OCI-M1 (cell line): Measurements from ENCODE around the gene SERPINA9.
"Not testable (repeated sequence)": the region's sequence is repeated elsewhere in the genome, so short reads cannot be mapped to it uniquely, and the experiment has no call there.

Experiments used
- DNase-seq: peaks from one replicate; lab custom pipeline; 2025; lab: John Stamatoyannopoulos, UW

The SERPINA9 gene, protein sequence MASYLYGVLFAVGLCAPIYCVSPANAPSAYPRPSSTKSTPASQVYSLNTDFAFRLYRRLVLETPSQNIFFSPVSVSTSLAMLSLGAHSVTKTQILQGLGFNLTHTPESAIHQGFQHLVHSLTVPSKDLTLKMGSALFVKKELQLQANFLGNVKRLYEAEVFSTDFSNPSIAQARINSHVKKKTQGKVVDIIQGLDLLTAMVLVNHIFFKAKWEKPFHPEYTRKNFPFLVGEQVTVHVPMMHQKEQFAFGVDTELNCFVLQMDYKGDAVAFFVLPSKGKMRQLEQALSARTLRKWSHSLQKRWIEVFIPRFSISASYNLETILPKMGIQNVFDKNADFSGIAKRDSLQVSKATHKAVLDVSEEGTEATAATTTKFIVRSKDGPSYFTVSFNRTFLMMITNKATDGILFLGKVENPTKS

DNA sequence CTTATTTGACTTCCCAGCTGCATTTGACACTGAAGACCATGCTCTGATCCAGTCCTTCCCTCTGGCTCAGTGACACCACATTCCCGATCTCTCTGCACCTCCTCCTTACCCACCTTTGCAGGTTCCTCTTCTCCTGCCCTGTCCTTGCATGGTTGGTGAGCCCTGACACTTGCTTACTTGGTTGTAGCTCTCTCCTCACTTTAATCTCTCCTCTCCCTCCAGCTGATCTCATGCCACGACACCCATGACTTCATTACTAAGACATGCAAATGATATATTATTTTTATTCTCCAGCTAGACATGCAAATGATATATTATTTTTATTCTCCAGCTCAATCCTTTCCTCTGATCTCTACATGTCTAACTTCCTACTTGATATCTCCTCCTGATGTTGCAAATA is at the start of gene SERPINA9:
Gene SERPINA9 (minus strand): TSS at position 175 of the 400 bp plus-strand sequence. CDS start 6,357 bp downstream, outside the sequence.
- DNase-seq: no peak

DNA sequence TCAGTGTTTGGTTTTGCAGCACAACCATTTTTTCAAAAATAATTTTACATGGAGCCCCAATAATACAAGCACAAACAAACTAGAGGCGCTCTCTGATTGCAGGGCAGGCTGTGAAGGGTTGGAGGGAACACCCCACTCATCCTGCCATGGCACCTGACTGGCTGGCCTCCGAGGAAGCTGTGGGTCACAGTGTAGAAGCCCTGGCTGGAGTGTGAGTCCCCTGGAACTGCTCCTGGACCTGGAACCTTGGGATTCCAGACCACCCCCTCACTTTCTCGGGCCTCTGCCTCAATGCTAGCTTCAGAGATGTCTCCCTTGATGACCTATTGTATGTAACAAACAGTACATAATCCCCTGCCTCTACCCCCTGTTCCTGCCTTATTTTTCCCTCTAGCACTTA is 48.1 kb upstream of the SERPINA9 start:
- no peak for DNase-seq

DNA sequence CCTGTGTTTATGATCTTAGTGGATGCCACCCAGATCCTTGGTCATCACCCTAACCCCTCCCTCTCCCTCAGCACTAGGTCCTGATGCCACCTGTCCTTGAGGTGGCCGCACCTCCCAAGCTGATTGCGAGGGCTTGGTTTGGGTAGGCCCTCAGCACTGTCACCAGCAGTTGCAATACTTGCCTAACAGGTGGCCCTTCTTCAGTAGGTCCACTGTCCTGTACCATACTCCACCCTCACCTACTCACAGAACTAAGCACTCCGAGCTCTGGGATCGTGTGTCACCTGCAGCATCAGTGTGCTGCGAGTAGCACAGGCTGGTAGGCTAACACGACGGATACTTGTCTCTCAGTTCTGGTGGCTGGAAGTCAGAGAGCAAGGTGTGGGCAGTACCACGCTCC is 47.3 kb upstream of the SERPINA9 start:
- DNase-seq: no peak

DNA sequence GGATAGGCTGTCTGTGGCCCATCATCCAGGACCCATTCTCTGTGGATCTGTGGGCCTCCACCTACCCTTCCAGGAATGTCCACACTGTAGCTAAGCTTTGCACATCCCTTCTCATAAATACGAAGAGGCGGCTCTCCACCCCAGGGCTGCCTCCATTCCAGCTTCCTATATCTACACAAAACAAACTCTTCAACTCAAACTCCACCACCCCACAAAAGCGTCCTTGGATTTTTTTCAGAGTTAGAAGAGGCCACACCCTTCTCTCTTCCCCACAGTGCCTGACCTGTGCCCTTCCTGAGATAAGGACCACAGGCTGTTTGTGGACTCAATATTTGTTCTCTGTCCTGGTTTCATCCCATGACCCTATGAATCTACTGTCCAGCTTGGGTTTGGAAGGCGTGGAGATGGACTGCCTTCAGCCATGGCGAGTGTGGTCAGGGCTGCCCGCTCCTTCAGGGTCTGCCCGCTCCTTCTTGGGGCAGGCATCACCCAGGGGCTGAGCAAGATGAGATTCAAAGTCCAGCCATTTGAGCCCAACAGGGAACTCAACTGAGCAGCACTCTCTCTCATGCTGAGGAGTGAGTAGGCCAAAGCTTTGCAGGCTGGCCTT is 46.2 kb upstream of the SERPINA9 start:
- DNase-seq: no peak

DNA sequence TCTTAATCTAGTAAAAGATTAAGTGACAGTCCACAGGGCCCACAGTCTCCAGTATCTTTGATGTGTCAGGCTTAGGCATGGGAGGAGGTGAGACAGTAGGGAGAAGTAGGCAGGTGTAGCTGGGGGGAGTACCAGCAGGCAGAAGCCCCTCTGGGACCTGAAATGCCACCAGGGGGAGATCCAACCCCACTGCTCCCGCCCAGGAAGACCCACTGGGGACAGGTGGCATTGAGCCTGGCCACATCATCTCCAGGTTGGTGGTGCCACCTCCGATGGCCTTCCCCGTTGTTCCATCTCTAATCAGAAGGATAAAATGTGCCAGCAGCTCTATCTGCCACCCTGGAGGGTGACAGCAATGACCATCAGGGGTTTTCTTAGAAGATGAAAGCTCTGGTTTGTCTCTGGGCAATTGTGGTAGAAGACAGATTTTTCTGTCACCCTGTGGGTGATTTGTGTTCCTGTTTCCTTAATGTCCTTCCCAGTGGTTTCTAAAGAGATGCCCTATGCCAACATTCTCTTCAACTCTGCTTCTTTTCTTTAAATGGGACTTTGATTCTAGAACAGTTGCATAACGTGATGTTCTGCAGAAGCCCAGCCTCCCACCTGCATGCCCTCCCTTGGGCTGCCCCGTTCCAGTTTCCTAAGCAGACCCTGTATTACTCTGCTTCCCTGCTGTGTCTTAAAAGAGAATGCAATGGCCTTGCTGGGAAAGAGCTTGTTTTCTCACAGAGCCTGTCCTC is 45.5 kb upstream of the SERPINA9 start:
- no peak for DNase-seq

DNA sequence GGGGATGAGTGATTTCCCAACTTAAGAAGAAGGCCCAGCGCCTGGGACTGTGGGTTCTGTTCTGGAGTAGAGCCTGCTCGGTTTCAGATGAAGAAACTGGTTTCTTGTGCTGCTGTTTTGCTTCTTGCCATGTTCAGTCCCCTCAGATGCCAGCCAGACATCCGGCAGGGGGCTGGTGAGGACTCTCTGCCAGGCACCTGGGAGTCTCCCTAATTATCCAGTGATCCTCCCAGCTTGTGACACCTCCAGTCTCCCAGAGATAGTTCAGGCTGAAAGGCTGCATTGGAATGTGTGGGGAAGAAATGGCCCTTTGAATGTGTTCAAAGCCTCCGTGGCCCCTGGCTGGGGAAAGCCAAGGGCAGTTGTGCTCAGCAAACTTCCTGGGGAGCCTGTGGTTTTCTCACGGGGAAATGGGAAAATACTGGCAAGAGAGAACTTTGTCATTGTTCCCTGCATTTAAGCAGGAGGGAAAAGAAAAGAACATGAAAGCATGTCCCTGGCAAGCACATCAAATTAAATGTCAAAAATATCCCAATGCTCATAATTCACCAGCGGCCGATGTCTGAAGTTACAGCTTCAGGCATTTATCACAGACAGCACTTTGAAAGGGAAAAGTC is 41.8 kb upstream of the SERPINA9 start:
- no peak for DNase-seq

DNA sequence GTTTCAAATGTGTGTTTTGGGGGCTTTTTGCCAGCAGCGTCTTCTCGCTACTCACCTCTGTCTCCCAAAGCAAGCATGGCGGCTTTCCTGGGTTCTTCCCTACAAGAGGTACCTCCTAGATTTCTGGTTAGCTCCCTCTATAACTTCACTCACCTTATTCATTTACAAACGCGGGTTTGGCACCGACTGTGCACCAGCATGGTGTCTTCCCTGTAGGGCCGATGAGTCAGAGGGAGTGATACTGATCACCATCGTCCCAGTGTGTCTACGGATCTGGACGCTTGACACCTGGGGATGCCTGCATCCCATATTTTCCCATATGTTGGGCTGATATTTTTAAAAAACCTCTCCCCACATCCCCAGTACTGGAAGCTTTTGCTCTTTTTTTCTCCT is 41.2 kb upstream of the SERPINA9 start:
- no peak for DNase-seq

DNA sequence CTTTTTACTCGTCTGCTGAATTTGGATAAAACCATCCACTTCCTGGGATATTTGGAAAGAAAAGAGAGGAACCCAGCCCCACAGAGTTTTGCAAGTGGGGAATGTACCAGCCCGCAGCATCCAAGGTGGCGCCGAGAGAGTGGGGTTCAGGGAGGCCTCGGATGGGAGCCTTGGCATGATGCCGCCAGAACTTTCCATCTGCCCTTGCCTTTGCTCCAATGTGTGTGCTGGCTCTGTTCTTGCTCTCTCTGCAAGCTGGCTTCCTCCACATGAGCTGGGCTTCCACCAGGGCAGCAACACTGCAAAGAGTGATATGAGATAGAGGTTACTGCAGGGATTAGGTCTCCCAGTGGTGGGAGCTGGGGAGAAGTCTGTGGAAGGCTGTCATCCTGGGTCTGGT is 39.9 kb upstream of the SERPINA9 start:
- no peak for DNase-seq

DNA sequence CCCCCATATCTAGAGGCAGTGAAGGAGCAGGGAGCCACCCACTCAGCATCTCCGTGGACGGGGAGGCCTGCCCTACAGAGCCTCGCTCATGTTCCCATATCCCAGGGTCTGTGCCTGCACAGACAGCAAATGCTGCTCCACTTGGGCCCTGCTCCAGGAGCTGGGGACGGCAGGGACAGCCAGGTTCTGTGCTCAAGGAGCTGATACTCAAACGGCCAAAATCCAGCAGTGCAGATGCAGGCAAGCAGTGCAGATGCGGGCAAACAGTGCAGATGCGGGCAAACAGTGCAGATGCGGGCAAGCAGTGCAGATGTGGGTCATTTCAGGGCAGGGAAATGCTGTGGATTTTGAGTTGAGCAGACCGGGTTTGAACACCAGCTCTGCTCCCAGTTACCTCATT is 39.4 kb upstream of the SERPINA9 start:
- no peak for DNase-seq

DNA sequence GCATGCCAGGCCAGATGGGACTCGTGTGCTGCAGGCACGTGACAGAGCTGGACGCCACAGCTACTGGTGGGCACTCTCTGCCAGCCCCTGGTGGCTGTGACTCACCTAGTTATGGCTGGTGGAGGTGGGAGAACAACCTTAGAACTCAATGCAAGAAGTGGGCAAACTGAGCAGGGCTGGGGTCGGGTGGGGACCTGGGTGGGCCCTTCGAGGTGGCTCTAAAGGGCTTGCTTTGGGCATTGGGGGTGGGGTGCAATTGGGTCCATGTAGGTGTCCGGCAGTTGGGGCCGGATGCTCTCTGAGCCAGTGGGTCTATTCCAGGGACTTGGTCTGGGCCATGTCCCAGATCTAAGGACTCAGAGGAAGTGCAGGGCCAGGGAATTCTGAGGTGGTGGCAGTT is 38.4 kb upstream of the SERPINA9 start:
- DNase-seq: no peak

DNA sequence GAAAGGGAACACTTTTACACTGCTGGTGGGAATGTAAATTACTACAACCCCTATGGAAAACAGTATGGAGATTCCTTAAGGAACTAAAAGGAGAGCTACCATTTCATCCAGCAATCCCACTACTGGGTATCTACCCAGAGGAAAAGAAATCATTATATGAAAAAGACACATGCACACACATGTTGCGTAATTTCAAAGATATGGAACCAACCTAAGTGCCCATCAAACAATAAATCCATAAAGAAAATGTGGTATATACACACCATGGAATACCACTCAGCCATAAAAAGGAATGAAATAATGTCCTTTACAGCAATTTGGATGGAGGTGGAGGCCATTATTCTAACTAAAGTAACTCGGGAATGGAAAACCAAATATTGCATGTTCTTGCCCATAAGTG is 34.5 kb upstream of the SERPINA9 start:
- DNase-seq: not testable (repeated sequence)

DNA sequence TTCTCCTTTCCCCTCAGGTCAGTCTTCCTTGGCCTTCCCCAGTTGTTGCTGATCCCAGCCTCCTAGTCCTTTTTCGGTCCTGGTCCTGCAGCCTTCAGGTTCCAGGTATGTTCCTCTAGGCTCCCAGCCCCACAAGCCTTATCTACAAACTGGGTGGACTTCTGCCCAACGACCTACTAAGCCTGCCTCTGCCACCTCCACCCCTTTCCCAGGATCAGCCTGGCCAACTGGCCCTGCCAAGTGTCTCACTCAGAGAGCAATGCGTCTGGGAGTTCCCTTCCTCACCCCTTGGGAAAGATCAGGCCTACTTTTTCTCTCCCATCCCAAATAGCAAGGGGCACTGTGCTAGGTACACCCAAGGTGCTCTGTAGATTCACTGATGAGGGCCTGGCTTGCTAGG is 33.4 kb upstream of the SERPINA9 start, which contains the start of gene SERPINA12:
Gene SERPINA12 (minus strand): TSS at position 114 of the 400 bp plus-strand sequence. CDS start 11,072 bp downstream, outside the sequence.
- no peak for DNase-seq

DNA sequence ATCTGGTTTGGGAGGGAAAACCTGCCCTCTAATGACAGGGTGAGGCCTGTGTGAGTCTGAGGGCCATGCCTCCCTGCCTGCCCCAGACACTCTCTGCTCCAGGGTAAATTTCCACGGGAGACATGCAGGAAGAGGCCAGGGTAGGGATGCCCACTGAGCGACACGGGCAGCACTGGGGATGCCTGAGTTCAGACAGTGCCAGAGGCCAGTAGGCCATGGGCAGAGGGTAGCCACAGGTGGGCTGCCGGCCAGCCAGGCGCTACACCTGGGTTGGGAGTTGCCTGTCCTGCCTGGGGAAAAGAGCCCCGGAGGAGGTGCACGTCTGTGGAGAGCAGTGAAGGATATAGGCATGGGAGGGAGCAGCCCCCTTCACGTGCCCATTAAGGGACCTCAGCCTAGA is 29.6 kb upstream of the SERPINA9 start:
- no peak for DNase-seq

DNA sequence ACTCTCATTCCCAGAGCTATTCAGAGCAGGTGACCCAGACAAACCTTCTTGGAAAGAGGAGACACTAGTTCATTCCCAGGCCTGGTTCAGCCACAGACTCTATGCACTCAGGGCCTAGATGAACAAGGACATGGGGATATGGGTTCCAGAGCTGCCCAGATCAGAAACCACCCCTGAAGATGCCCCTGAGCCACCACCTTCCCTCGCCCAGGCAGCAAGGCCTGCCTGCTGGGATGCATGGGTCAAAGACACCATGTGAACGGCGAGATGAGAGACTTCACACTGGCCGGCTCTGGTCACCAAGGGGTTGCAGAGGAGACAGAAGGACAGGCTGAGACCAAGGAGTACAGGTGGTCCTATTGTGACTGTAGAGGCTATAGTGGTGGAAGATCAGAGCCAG is 29.2 kb upstream of the SERPINA9 start:
- no peak for DNase-seq

DNA sequence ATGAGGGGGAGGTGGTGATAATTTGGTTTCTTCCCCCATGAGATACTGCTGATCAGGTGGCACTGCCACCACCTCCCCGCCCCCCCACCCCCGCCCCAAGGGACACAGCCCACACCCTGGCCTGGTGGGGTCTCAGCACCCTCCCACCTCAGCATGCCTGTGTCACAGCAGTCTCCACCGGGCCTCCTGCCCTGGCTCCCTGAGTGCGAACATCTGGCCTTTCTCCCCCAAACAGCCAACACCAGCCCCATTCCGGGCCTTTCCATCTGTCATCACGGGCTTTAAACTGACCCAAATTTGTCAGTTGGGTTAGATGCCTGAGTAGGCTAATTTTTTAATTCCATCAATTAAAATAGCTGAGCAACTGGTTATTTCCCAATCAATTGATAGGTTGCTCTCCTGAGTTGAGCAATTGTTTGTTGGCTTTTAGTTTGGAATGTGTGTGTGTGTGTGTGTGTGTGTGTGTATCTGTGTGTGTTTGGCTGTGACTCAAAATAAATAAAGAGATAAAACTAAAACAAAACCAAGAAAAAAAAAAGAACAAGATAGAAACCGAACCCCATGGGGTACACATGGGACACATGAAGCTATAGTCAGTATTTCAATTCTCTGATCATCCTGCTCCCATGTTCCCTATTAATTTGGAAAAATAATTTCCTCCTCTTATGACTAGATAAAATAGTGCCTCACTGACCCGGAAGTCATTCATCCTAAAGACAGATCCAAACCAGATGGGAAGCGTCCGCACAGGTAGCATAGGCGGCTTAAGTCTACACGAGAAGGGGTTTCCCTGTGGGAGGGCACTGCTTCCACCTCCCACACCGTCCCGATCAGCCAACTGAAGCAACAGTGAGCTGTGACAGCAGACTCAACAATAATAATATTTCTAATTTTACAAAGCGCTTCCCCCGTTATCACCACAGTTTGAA is 25.9 kb upstream of the SERPINA9 start:
- DNase-seq: no peak

DNA sequence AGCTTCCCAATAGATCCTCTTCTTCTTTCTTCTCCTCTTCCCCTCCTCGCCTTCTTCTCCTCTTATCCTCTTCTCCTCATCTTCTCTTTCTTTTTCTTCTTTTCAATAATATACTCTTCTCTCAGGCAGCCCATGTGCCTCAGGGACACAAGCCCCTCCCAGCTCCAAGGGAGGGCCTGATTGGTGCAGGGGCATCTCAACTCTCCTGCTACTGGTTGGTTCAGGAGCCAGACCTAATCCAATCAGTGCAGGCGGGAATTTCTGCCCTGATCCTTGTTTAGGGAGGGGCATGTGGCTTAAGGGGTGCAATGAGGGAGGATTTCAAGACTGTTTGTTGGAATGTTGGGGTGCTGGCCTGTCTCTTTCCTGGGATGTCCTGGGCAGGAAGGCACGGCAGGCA is 24.3 kb upstream of the SERPINA9 start:
- DNase-seq: no peak

DNA sequence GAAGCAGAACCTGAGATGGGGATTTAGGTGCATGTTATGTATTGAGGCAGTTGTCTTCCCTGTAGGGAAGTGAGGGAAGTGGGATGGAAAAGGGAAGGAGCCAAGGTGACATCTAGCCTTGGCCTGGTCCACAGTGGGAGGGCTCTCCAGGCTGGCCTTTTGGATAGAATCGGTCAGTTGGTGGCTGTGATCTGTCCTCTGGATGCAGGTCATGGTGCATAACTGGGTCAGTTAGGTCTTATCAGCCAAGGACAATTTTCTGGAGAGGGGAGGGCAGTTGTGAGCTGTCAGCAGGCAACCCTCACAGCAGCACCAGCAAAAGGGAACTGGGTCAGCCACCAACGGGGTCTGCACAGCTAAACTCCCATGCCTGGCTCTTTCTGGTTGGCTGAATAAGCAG is 23.7 kb upstream of the SERPINA9 start:
- no peak for DNase-seq

DNA sequence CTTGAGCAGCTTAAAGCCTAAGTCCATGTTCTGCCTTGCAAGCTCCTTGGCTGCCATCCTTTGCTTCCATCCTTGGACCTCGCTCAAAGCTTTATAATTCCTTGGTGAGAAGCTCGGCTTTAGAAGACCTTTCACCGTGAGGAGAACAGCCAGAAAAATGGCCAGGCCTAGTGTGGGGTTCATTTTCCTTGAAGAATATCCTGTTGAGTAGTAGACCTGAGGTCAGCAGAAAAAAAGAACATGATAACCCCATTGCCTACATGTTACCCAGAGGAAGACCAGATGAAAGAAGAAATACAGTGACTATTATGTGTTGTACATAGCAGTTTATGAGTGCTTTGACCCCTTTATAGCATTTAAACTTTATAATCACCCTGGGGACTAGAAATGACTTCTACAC is 22.2 kb upstream of the SERPINA9 start:
- no peak for DNase-seq

DNA sequence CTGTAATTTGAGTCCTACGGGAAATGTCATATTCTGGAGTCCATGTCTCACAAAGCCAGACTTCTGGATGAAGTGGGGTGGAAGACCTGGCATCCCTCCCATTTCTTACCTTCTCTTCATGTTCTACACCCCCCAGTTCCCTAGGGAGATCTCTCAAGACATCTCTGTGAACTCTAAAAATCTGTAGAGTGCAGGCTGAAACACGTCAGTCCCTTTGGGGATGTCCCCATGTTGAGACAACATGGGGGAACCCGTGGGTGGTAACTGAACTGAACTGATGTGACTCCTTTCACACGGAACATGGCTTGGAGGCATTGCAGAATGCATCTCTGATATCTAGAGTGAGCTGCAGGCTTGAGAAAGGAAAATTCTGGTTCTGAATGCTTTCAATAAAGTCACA is 18.1 kb upstream of the SERPINA9 start:
- no peak for DNase-seq

DNA sequence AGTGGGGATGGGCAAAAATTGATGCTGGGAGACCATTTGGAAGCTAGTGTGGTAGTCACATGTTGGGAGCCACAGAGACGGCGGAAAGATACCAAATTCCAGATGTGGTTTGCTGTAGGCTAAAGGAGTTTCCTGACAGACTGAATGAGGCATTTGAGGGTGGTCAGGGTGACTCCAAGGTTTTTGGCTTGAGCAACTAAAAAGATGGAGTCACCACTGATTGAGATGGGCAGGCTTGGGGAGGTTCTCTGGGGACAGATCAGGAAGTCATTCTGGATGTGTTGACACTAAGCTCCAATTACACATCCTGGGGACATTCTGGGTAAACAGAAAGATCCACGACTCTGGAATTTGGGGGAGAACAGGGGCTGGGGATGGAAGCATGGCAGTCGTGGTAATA is 15.5 kb upstream of the SERPINA9 start:
- DNase-seq: no peak

DNA sequence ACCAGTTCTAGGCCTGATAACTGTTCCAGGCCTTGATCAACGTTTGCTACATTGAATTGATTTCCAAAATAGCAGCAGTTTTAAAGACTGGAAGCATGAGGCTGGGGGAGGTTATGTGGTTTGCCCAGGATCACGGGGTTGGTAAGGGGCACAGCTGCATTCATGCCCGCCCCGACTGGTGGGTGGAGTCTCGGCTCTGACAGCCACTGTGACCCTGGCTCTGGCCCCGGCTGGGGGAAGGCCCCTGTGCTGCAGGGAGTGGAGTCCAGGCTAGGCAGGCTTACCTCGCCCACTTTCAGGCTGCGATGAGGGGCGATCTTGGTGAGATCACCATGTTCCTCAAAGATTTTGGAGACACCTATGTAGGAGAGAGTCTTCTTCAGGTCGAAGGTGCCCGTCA is 13.3 kb upstream of the SERPINA9 start:
- no peak for DNase-seq
